ENCODE results near the gene PAK3.

The PAK3 gene

DNA sequence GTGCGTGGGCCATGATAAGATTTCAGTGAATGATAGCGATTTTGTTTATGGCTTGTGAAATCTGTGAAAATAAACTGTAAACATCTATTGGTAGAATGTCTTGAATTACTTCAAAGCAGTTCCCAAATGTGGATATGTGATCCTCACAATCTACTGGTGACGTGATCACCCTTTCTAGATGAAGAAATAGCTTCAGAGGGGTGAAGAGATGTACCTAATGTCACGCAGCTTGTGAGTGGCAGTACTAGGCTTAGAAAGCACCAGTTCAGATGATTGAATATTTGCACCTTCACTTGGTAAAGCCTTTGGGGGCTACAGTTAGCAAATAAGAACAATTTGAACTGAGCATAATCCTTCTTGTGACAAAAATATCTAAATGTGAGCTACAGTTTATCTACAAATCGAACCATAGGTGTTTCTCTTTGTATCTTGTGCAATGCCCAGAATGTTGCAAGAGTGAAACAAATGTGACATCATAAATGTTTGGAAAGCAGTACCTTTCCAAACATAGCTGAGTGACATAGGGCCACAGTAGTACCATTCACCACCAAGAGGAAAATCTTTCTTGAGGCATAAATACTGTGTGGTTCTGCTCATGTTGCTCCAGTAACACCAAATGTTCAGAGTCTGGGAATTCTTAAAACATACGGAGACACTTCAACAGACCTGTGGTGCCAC, 14.2 kb downstream of the PAK3 start:
- Histone ChIP-seq H3K79me2 (ENCODE audit: insufficient read depth, low read length) (no peaks in the 10 kb centered on the region), H3K36me3 (ENCODE audit: low read length) (no peaks in the 10 kb centered on the region), H3K9me2 (replicated peaks; ENCODE audit: insufficient read depth, low read length) (no peaks in the 10 kb centered on the region), H3F3A (ENCODE audit: insufficient read depth) (no peaks in the 10 kb centered on the region), H3K27ac (ENCODE audit: low read depth, low read length) (no peak overlapping the region), H3K4me2 (ENCODE audit: low read depth, low read length, poor library complexity, severe bottlenecking) (no peak overlapping the region), H3K9ac (ENCODE audit: low read length) (no peak overlapping the region), H3K27me3 (ENCODE audit: low read length) (no peaks in the 10 kb centered on the region), H2AFZ (ENCODE audit: low read depth, low read length, severe bottlenecking) (no peak overlapping the region), H3K9me3 (ENCODE audit: insufficient read depth, low read length) (no peaks in the 10 kb centered on the region), H4K20me1 (ENCODE audit: low read depth, low read length) (no peaks in the 10 kb centered on the region), H3K4me3 (ENCODE audit: insufficient read depth, low read length, poor library complexity, severe bottlenecking) (no peak overlapping the region)
- TF ChIP-seq EZH2phosphoT487 (conservative IDR thresholded peaks at IDR 0.05; ENCODE audit: low read length), result no peak
- TF ChIP-seq, protein P1, sequence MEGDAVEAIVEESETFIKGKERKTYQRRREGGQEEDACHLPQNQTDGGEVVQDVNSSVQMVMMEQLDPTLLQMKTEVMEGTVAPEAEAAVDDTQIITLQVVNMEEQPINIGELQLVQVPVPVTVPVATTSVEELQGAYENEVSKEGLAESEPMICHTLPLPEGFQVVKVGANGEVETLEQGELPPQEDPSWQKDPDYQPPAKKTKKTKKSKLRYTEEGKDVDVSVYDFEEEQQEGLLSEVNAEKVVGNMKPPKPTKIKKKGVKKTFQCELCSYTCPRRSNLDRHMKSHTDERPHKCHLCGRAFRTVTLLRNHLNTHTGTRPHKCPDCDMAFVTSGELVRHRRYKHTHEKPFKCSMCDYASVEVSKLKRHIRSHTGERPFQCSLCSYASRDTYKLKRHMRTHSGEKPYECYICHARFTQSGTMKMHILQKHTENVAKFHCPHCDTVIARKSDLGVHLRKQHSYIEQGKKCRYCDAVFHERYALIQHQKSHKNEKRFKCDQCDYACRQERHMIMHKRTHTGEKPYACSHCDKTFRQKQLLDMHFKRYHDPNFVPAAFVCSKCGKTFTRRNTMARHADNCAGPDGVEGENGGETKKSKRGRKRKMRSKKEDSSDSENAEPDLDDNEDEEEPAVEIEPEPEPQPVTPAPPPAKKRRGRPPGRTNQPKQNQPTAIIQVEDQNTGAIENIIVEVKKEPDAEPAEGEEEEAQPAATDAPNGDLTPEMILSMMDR (IDR thresholded peaks at IDR 0.05; ENCODE audit: insufficient read depth, low read length, poor library complexity, severe bottlenecking), result no peak

DNA sequence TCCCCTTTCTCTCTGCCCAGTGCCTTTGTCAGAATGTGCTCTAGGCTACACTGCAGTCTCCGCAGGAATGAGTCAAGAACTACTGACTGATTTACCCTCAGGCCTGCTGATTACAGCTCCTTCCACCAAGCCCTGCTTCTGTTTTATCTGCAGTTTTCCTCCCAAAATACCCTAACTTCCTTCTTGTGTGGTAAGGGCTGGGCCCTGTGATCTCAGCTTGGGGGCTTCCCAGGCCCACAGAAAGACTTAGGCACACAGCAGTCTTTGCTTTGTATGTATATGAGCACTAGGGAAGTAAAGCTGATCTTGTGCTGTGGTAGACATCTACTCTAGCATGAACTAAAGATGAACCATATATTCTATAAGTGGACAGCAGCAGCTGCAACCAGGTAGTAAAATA, 18.8 kb downstream of the PAK3 start:
- Histone ChIP-seq H3K27ac (ENCODE audit: low read depth, low read length) (no peak overlapping the region), H3K9me2 (replicated peaks; ENCODE audit: insufficient read depth, low read length) (no peaks in the 10 kb centered on the region), H3K36me3 (ENCODE audit: low read length) (no peaks in the 10 kb centered on the region), H3K27me3 (ENCODE audit: low read length) (no peaks in the 10 kb centered on the region), H3K9me3 (ENCODE audit: insufficient read depth, low read length) (no peaks in the 10 kb centered on the region), H3K9ac (ENCODE audit: low read length) (no peak overlapping the region), H3F3A (ENCODE audit: insufficient read depth) (no peaks in the 10 kb centered on the region), H3K79me2 (ENCODE audit: insufficient read depth, low read length) (no peaks in the 10 kb centered on the region), H4K20me1 (ENCODE audit: low read depth, low read length) (no peaks in the 10 kb centered on the region), H3K4me2 (ENCODE audit: low read depth, low read length, poor library complexity, severe bottlenecking) (no peak overlapping the region), H3K4me3 (ENCODE audit: insufficient read depth, low read length, poor library complexity, severe bottlenecking) (no peak overlapping the region), H2AFZ (ENCODE audit: low read depth, low read length, severe bottlenecking) (no peak overlapping the region)
- TF ChIP-seq, protein P1 (IDR thresholded peaks at IDR 0.05; ENCODE audit: insufficient read depth, low read length, poor library complexity, severe bottlenecking), result no peak
- no peak for TF ChIP-seq EZH2phosphoT487 (conservative IDR thresholded peaks at IDR 0.05; ENCODE audit: low read length)

DNA sequence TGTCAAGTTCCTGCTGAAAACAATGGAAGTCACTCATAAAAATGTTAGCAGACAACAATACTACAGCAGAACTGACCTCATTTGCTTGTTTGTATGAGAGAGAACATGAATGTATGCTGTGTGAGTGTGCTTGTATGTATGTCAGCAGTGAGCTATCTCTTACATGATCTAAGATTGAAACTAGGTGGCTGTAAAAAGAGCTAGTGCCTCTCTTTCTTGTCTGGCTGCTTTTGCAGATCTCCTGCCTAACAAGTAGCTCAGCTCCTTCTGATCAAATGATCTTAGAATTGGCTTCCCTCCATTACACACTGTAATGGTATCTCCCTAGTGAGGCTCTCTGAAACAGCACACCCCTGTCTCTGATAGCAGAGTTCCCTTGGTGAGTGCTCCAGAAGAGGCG, 20.7 kb downstream of the PAK3 start:
- TF ChIP-seq, protein P1 (IDR thresholded peaks at IDR 0.05; ENCODE audit: insufficient read depth, low read length, poor library complexity, severe bottlenecking), result no peak
- no peak for TF ChIP-seq EZH2phosphoT487 (conservative IDR thresholded peaks at IDR 0.05; ENCODE audit: low read length)
- Histone ChIP-seq H3F3A (ENCODE audit: insufficient read depth) (no peaks in the 10 kb centered on the region), H3K27me3 (ENCODE audit: low read length) (no peaks in the 10 kb centered on the region), H3K9ac (ENCODE audit: low read length) (no peak overlapping the region), H3K9me3 (ENCODE audit: insufficient read depth, low read length) (no peaks in the 10 kb centered on the region), H3K36me3 (ENCODE audit: low read length) (no peaks in the 10 kb centered on the region), H3K4me2 (ENCODE audit: low read depth, low read length, poor library complexity, severe bottlenecking) (no peak overlapping the region), H3K4me3 (ENCODE audit: insufficient read depth, low read length, poor library complexity, severe bottlenecking) (no peak overlapping the region), H4K20me1 (ENCODE audit: low read depth, low read length) (no peaks in the 10 kb centered on the region), H3K79me2 (ENCODE audit: insufficient read depth, low read length) (no peaks in the 10 kb centered on the region), H2AFZ (ENCODE audit: low read depth, low read length, severe bottlenecking) (no peak overlapping the region), H3K27ac (ENCODE audit: low read depth, low read length) (no peak overlapping the region), H3K9me2 (replicated peaks; ENCODE audit: insufficient read depth, low read length) (no peaks in the 10 kb centered on the region)
